ENCODE data around the gene CD209.

GRCh38 chr19:7699003-7699402 is 48.3 kb downstream of the CD209 start:
- no peak for TF ChIP-seq CTCF (IDR thresholded peaks at IDR 0.05; ENCODE audit: poor library complexity, severe bottlenecking)
- no peak for TF ChIP-seq POLR2AphosphoS5 (IDR thresholded peaks at IDR 0.05)
- TF ChIP-seq EP300 (conservative IDR thresholded peaks at IDR 0.05; ENCODE audit: poor library complexity, severe bottlenecking): no peak
